HG02840 (cell line): ENCODE measurements around the gene REC114.
"Not testable (repeated sequence)": the region's sequence is repeated elsewhere in the genome, so short reads cannot be mapped to it uniquely, and the experiment has no call there.

Experiments used
- ATAC-seq: cut with Tn5 transposase; IDR thresholded peaks from one replicate; pipeline ENCODE4 v1.9.1; 2021; ENCODE audit warnings: mild to moderate bottlenecking, moderate library complexity, moderate number of reproducible peaks; ENCODE audit not compliant: unreplicated experiment, low FRiP score

Gene REC114

DNA sequence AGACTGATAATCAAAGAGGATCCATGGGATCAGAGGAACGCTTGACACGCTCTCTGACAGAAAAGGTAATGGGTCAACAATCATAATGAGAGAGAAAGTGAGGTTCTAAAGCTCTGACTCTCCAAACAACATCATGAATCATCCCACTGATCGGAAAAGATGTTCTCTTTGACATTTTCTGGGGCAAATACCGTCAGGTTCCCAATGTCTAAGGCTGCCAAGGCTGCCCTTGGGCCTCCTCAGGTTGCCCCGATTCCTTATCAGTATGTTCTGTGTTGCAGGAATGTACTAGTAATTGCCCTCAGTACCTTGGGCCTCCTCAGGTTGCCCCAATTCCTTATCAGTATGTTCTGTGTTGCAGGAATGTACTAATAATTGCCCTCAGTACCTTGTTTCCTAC lies 129.3 kb downstream of the REC114 start:
- ATAC-seq, result no peak

DNA sequence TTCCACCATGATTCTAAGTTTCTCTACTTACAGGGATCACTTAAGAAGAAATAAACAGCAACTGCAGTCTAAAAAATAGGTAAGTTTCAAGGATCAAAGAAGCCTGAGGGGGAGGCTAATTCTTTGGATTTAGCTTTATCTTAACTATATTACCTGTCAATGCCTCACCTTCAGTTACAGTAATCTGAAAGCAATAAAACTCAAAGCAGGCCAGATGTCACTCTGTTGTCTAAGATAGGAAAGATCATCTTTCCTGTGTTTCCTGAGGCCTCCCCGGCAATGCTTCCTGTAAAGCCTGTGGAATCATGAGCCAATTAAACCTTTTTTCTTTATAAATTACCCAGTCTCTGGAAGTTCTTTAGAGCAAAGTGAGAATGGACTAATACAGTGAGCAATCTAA lies 130.1 kb downstream of the REC114 start:
- ATAC-seq, result no peak

DNA sequence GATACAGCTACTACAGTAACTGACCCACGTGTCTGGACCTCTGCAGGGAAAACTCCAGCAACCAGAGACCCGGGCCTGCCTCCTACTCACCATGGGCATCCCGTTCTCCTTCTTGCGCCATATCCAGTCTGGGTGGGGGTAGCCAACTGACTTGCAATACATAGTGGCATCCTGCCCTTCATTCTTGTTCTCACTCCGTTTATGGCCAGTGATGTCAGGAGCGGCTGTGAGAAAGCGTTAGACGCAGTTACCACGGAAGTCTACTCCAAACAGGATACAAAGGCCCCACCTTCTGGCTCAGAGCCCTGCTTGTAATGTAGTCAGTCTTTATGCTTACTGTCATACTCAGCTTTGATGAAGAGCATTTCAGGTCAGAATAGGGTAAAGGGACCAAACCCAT lies 130.6 kb downstream of the REC114 start:
- ATAC-seq, result no peak

DNA sequence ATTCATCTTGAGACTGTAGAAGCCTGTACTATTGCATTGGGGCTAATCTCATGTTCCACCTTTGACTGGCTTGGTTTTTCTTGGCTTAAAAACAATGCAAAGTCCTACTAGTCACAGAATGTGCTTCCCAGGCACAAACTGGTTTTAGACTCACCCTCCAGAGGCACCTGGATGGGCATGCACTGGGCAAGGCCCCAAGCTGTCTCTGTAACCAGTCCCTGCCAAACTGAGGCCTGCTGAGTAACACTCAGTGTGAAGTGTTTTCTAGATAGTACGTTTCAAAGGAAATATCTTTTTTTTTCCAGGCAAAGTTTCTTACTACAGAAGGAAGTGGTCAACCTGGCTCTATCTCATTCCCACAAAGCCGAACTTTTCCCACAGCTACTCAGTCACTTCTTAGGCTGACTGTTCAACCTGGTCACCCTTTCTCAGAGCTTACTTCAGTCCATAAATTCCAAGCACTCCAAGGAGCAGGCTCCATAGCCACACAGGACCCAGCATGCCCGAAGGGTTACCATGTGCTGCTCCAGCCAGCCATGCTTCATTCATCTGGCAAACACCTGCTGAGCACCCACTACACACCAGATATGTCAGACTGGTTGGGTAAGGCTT lies 132.8 kb downstream of the REC114 start:
- no peak for ATAC-seq

DNA sequence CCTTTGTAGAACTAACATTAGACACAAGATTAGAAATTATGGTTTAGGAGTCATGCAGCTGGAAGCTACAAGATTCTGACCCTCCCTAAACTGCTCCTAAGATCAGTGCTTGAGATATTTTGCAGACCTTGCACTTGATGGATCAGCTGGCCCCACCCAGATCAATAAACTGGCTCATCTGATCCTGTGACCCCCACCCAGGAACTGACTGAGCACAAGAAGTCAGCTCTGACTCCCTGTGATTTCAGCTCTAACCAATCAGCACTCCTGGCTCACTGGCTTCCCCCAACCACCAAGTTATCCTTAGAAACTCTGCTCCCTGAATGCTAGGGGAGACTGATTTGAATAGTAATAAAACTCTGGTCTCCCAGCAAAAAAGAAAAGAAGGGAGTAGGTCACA lies 134.6 kb downstream of the REC114 start:
- not testable (repeated sequence) for ATAC-seq

DNA sequence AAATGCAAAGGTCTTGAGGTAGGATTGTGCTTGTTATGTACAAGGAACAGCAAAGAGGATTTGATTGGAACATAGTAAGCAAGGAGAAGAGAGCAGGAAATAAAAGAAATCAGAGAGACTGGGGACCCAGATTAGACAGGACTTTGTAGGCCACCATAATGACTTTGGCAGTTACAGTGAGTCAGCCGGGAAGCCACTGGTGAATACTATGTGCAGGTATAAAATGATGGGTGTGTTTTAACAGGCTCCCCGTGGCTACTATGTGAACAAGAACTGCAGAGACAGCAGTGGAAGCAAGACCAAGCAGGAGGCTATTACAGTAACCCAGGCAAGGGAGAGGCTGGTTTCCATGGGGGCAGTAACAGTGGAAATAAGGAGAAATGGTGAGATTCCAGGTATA lies 135.1 kb downstream of the REC114 start:
- ATAC-seq, result no peak

DNA sequence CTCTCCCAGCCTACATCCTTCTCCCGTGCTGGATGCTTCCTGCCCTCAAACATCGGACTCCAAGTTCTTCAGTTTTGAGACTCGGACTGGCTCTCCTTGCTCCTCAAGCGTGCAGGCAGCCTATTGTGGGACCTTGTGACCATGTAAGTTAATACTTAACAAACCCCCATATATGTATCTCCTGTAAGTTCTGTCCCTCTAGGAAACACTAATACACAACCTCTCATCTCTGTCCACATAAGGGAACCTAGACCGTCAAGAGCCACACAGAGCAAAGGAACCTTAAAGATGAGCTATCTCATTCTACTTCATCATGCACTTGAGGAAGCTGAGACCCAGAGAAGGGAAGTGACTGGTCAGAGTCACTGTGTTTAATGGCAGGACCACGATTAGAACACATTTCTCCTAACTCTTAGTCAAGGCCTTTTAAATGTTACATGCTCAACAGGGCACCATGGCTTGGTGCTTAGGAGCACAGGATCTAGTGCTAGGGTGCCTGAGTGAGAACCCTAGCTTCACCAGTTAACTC lies 140.0 kb downstream of the REC114 start:
- no peak for ATAC-seq

DNA sequence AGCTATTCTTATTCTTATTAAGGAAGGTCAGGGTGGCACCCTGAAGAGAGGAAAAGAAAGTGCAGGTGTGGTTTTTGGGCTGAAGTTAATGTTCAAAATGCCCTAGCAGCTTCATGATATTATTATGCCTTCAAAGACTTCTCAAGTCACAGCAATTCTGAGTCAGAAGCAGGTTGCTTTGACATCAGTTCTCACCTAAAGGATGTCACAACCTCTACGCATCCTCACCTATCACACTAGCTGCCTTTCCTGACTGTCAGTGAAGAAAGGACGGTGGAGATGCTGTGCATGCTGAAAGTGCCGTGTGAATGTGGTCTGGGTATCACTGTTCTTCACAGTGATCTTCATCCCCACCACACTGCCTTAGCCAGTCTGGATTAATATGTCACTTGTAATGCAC lies 140.6 kb downstream of the REC114 start:
- no peak for ATAC-seq

DNA sequence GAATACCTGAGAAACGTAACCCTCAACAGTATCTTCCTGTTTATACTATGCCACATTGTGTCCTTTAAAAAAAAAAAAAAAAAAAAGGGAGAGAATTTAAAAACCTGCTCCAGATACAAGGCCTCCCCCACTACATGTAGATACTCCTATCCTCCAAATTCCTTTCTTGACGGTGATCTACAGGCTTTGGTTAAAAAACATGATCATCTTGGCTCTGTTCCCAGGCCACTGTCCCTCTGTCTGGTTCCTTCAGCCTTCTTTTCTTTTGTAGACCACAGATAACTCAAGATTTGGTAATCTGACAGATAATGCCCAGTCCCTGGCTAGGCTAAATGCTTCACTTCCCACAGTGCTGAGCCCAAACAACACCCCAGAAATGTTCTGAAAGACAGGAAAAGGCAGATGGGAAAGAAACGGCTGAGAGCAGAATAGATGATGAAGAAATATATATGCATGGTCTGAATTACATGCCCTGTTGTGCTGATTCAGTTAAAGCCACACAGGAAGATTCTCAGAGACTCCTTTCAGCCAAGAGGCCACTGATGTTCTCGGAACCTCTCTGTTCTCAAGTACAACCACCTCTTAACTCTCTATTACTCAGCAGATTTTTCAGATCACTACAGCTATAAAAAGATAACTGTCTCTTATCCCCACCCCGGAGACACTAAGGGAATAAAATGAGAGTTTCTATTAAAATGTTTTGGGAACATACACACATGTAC lies 141.9 kb downstream of the REC114 start:
- no peak for ATAC-seq

DNA sequence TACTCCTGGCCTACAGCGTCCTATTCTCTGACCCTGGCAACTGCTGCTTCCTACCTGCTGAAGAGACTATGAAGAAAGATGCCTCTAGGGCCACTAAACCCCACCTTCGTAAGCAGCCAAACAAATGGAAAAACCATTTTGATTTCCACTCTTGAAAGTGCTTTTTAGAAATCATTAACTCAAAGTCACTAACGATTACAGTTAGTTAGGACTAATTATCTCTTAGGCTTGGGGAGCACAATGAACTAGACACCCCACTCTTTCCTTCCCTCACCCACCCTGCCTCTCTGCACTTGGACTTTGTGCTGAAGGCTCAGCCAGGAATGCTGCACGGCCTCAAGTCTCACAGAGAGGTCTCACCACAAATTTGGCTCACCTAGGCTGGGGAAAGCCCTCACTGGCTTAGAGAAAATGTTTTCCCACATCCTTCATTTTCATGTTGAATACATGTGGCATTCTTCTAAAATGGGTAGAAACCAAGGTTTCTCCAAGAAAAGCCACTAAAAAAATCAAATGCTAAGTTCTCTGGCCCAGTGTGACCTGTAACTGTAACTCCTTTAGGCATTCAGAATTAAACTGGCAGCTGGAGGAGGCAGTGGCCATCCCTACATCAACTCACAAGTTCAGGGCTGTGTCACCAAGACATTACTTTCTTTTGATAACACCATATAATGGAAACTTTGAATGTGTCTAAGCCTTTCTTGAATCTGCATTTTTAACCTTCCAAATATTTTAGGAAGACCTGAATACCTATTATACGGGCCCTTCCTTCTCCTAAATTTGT lies 143.1 kb downstream of the REC114 start:
- no peak for ATAC-seq

DNA sequence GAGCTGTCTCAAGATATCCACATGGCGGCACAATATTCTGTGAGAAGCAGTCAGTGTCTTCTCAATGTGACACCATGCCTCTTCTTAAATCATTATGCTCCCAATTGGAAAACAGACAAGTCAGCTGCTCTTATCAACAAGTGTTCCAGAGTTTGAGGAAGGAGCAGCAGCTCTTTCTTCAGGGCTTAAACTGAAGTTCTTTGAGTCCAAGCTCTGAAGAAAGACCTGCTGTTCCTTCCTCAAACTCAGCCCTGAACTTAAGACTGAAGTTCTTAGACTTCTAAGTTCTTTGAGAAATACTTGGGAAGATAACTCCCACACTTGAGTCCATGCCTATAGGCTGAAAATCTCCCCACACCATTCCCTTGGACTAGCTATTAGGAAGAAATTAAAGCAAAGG lies 146.8 kb downstream of the REC114 start:
- no peak for ATAC-seq

DNA sequence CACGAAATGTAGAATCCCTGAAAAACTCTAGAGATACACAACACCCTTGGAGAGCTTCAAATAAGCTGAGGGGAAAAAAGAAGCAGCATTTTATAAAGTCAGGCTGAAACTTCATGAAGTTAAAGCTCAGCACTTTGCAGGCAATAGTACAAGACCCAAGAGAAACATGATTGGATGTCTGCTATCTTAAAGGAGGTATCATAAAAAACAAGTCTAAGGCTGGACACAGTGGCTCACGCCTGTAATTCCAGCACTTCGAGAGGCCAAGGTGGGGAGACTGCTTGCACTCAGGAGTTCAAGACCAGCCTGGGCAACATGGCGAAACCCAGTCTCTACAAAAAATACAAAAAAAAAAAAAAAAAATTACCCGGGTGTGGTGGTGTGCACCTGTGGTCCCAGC lies 147.3 kb downstream of the REC114 start:
- ATAC-seq, result no peak

DNA sequence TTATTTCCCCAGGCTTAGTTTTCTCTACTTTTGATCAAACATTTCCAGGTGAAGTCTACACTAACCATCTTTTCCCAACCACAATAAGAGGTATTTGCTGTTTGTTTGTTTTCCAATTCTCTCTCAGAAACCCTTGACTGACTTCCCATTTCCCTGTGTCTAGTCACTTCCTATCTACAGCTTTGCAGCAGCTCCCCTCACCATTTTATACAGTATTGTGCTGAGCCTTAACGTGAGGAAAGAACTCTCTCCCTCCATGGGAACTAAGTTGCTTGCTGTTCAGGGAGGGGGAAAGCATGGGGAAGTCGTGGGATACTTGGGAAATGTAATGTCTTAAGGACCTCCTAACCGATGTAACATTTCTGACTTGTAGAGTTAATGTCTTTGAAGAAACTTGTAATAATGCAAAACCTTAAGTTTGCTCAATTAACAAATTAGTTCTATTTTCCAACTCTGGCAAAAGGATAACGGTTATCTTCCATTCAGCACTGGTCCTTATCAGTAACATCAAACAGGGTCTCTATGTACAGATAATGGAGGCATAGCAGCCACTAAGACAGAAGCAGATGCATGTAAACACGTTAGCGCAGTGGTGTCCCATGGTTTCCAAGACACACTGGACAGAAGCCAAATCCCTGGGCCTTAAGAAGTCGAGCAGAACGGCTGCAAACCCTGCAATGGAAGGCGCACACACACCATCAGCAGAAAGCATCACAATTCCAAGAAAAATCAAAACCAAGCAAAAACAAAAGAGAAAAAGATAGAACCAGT lies 150.5 kb downstream of the REC114 start:
- ATAC-seq, result no peak

DNA sequence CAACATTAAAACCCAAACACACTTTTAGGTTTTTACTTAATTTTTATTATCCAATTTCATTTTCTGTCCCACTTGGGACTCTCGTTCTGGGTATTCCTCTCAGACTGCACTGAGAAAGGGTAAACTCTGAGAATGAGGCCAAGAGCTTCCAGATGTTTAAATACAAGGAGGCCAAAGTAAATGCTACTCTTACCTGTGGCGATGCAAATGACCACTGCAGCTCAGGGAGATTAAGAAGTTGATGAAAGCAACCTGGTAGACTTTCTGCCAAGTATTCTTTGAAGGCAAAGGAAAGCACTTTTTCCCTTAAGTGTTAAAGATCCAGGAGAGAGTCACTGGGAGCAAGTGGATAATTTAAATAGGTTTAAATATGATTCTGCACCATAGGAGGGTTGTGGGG lies 151.1 kb downstream of the REC114 start:
- ATAC-seq, result no peak

DNA sequence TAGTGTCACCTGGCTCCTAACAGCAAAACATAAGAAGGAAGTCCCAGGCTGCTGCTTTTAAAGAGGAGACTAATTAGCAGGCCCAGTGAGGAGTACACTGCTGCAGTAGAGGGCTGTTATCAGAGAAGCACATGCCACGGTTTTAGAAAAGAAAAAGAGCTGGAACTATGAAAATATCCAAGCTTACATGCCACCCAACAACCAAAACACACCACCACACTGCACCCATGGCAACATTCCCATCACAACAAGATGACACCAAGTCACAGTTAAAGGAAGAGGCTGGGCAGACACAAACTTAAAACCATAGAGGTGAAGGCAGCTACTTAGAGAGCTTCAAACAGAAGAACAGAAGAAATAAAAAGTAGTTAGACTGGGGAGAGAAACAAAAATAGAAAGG lies 153.2 kb downstream of the REC114 start:
- ATAC-seq, result no peak

DNA sequence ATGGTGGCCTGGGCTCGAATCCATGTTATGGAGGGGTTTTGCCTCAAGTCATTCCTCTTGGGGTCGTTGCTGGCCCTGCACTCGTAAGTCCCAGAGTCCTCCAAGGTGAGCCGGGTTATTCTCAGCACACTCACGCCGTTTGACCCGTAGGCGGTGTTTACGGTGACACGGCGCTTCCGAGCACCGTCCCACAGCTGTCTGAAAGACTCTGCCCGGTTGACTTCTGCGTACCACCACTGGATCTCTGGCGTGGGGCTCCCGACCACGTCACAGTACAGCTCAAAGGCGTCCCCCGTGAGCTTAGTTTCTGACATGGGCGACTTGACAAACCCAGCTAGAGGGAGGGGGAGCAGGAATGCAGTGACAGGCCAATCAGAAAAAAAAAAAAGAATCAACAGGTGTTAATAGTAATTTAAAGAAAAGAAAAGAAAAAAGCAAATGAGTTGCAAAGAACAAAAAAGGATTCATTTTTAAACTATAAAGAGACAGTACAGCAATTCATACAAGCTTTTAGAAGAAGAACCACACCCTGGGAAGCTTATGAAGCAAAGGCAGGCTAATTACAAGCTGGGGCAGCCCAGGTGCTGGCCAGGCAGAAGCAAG lies 154.2 kb downstream of the REC114 start:
- ATAC-seq, result no peak

DNA sequence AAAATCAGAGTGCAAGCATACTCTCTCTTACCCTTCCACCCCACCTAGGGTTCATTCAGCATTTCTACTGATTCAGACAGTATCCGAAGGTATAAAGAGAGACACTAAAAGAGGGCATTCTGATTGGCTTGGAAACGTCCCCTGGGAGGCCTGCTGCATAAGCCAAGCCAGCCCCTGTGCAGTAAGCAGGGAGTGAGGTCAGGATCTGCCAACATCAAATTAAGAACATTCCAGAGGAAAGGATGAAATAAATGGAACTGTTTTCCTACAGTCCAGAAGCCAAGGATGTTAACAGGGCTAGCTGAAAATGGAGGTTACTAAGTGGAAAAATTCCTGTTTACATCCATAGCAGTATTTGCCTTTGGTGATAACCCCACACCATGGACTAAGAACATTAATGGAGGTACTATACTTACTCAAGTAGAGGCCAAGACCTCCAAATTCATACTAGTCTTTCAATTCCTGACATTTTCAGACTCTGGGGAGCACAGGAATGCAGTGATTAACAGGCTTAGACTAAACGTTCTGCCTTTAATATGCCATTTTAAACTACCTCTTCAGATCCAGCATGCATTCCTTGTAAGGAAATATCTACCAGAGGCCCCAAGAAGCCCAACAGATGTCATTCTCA lies 155.7 kb downstream of the REC114 start:
- no peak for ATAC-seq

DNA sequence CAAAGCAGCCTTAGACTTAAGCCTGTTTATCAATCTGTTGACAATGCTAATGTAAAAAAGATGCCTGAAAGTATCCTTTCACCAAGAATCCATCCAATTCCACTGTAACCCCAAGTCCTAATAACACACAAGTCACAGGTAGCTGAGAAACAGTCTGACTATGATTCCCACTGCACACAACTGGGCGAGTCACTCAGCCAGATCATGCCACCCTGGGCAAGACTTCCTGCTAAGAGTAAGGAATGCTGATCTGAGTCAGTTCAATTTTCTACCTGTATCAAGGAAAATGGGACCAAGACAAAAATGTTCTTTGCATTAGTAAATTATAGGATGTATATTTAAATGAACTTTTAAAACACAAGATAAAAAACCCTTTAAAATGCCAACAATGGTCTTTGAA lies 157.0 kb downstream of the REC114 start:
- no peak for ATAC-seq

DNA sequence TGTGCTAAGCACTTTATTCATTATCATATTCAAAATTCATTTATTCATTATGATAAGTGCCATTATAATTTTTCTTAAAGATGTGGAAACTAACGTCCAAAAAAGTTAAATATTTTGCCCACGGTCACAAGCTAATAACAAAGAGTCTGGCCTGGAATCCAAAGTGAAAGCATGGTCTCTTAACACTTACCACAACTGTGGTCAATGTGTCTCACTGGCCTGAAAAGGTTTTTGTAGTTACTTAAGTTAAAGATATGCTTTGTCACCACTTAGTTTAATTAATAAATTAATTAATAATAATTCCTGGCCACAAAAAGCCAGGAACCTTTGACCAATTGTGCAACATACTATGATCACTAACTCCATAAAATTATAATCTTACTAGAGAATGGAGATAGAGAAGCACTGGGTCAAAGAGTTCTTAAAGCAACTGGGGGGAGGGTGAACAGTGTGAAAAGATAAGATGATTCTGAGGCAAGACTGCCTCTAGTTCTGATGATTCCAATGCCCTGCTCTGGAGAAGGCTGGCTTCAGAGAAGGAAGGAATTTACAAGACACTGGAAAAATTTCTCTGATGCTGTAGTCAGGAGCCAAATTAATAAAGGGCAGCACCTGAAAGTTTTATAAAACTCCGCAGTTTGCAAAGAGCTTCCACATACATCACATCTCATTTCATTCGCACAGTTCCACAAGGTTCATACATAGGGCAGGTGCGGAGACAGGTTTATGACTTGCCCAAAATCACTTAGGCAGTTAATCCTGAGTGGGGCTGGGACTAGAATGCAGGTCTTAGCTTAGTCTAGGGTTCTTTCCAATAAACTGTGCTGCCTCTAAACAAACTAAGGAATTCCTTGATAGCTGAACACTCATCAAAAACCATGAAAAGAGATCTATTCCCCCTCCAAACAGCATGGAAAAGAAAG lies 157.7 kb downstream of the REC114 start:
- no peak for ATAC-seq
